GM12874 (cell line): ENCODE data around the gene CT47A7.
"Not testable (repeated sequence)": the region's sequence is repeated elsewhere in the genome, so short reads cannot be mapped to it uniquely, and the experiment has no call there.

Experiments
- TF ChIP-seq, protein P1 (sequence below): IDR thresholded peaks from 2 replicates; pipeline ENCODE4 v1.5.1; 2011; ENCODE audit warnings: low read depth, mild to moderate bottlenecking, control low read depth, low read length, moderate library complexity; ENCODE audit not compliant: insufficient read depth

Gene CT47A7

DNA sequence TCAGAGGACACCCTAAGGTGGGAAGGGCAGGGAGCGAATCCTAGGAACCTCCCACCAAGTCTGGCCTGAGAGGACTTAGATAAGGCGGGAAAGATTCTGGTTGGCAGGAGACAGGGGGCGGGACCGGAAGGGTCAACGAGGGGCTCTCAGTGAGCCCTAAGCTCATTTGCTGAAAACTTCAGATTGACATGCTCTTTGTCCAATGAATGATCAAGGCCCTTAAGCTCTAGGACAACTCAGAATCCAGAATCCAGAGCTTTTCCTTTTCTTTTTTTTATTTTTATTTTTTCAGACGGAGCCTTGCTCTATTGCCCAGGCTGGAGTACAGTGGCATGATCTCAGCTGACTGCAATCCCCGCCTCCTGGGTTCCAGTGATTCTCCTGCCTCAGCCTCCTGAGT, at the start of gene CT47A7:
TSS of gene CT47A7 (minus strand) at position 101 of the 400 bp plus-strand sequence. CDS start 255 bp downstream, outside the sequence.
- TF ChIP-seq, protein P1, sequence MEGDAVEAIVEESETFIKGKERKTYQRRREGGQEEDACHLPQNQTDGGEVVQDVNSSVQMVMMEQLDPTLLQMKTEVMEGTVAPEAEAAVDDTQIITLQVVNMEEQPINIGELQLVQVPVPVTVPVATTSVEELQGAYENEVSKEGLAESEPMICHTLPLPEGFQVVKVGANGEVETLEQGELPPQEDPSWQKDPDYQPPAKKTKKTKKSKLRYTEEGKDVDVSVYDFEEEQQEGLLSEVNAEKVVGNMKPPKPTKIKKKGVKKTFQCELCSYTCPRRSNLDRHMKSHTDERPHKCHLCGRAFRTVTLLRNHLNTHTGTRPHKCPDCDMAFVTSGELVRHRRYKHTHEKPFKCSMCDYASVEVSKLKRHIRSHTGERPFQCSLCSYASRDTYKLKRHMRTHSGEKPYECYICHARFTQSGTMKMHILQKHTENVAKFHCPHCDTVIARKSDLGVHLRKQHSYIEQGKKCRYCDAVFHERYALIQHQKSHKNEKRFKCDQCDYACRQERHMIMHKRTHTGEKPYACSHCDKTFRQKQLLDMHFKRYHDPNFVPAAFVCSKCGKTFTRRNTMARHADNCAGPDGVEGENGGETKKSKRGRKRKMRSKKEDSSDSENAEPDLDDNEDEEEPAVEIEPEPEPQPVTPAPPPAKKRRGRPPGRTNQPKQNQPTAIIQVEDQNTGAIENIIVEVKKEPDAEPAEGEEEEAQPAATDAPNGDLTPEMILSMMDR: not testable (repeated sequence)

DNA sequence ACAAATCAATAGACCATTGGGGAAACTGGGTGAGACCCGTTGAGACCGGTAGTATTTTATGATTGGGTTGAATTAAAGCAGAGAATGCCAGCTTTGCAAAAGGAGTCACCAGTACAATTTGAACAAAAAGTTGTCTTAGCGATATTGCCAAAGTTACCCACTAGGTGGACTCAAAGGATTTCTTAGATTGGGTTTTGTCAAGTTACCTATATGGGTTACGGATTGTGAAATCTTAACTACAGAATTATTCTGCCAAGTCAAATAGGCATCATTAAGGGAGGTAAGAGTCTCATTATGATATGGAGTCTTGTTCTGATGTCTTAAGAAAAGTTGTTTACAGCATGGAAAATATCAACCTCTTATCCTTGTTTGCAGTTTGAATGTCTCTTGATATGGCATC, 44.2 kb upstream of the CT47A7 start:
- TF ChIP-seq, protein P1: peak; percentile 4; the same call in 1 of the 2 replicates

DNA sequence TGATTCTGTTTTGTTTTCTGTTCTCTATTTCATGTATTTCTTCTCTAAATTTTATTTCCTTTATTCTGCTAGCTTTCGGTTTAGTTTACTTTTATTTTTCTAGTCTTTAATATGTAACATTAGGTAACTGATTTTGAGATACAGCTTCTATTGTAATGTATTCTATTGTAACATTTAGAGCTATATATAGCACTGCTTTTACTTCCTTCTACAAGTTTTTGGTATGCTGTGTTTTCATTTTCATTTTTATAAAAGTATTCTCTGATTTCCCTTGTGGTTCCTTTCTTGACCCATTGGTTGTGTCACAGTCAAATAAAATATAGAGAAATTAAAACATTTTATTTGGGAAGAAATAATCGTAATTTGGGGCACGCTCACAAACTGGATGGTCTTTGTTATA, 43.0 kb upstream of the CT47A7 start:
- TF ChIP-seq, protein P1: no peak

DNA sequence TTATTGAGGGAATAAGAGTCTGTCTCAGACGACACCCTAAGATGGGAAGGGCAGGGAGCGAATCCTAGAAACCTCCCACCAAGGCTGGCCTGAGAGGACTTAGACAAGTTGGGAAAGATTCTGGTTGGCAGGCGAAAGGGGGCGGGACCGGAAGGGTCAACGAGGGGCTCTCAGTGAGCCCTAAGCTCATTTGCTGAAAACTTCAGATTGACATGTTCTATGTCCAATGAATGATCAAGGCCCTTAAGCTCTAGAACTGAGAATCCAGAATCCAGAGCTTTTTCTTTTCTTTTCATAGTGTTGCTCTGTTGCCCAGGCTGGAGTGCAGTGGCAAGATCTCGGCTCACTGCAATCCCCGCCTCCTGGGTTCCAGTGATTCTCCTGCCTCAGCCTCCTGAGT, 29.3 kb upstream of the CT47A7 start, which contains the start of gene CT47A1:
TSS of gene CT47A1 (minus strand) at position 101 of the 400 bp plus-strand sequence. CDS start 231 bp downstream, outside the sequence.
- TF ChIP-seq, protein P1: not testable (repeated sequence)
